H1 (cell line): ENCODE results near the gene MAP3K1. TPM values are rescaled to one million over a fixed set of nuclear protein-coding genes. Genes with fewer than 3 reads are reported as not detected.

Experiments used
- PHF8 ChIP-seq: fragments of 200-600 bp; sonication (generic); conservative IDR thresholded peaks from 2 replicates; pipeline ENCODE4 v1.7.1; 2012; ENCODE audit warnings: low read depth, mild to moderate bottlenecking, inconsistent platforms, low read length, moderate library complexity
- ZNF274 ChIP-seq: IDR thresholded peaks from 2 replicates; pipeline ENCODE4 v1.7.0; 2012; ENCODE audit warnings: low read length, borderline replicate concordance; ENCODE audit errors: extremely low read depth
- polyA plus RNA-seq, 7 experiments: library from polyadenylated mRNA; depleted of rRNA in 3 of 7; stranded (reverse) in 5 of 7; unstranded in 2 of 7; fragments of >200 nt in 5 of 7; fragments of 200-250 nt in 2 of 7; gene quantifications; 1 replicate in 5 of 7; 2 replicates in 1 of 7; 4 replicates in 1 of 7; pipeline versions ENCODE4 v1.2.1 to v1.2.3, GENCODE V29; 2011 to 2013; ENCODE audit warnings: missing spikeins in 2 of 7, mixed read lengths in 2 of 7
- total RNA-seq: library from RNA; stranded (reverse); fragmentation: NEBNext Ultra II Directional; extraction: Animal tissue kit (Norgen Biotek cat#: 25700); gene quantifications from 2 replicates; pipeline ENCODE4 v1.2.1, GENCODE V29; 2021

MAP3K1 gene
- total and polyA plus RNA-seq, 2 of the 8 experiments (the other 6 are each of a cell fraction or from before 2014, with no cell fraction given): 3.9 to 11.8 TPM

GRCh38 chr5:56801256-56801655 is 14.1 kb upstream of the MAP3K1 start (continued):
- no peak for TF ChIP-seq ZNF274
- TF ChIP-seq PHF8: no peak
